T-helper 22 cell (primary cell): ENCODE measurements around the gene NUDT21.

Source experiments
- DNase-seq: peaks from one replicate; pipeline ENCODE4 v3.0.0-alpha.2; 2020; ENCODE audit warnings: low read depth

Gene NUDT21

GRCh38 chr16:56462064-56462796 is 11.1 kb upstream of the NUDT21 start:
- DNase-seq: no peak

GRCh38 chr16:56460101-56460500 is 9.0 kb upstream of the NUDT21 start:
- no peak for DNase-seq

- DNase-seq: no peak
Measured at GRCh38 chr16:56457927-56458470, 6.9 kb upstream of the NUDT21 start.

GRCh38 chr16:56451753-56452689 is 889 bp upstream of the NUDT21 start:
- no peak for DNase-seq

- DNase-seq: no peak
Measured at GRCh38 chr16:56450275-56450985, 702 bp downstream of the NUDT21 start.

GRCh38 chr16:56448005-56448404 is 3.1 kb downstream of the NUDT21 start:
- no peak for DNase-seq

GRCh38 chr16:56447286-56447685 is 3.8 kb downstream of the NUDT21 start:
- DNase-seq: no peak

GRCh38 chr16:56438038-56438437 is 13.1 kb downstream of the NUDT21 start:
- DNase-seq: no peak

GRCh38 chr16:56436258-56436657 is 14.9 kb downstream of the NUDT21 start:
- no peak for DNase-seq

GRCh38 chr16:56428091-56428490 is 23.0 kb downstream of the NUDT21 start:
- no peak for DNase-seq

- DNase-seq: no peak
Measured at GRCh38 chr16:56426585-56426984, 24.5 kb downstream of the NUDT21 start.

GRCh38 chr16:56425439-56425832 is 25.7 kb downstream of the NUDT21 start, which contains the start of gene AMFR:
Gene AMFR (minus strand): TSS chr16:56425545. CDS start chr16:56425327, 218 bp downstream.
- DNase-seq: peak; percentile 57

- DNase-seq: peak; percentile 27
Measured at GRCh38 chr16:56424791-56425438, 26.2 kb downstream of the NUDT21 start.

GRCh38 chr16:56424404-56424764 is 26.7 kb downstream of the NUDT21 start:
- no peak for DNase-seq

GRCh38 chr16:56423584-56424403 is 27.3 kb downstream of the NUDT21 start:
- DNase-seq: no peak

- no peak for DNase-seq
Measured at GRCh38 chr16:56422896-56423441, 28.2 kb downstream of the NUDT21 start.

GRCh38 chr16:56421976-56422669 is 29.0 kb downstream of the NUDT21 start:
- DNase-seq: no peak

GRCh38 chr16:56421313-56421712 is 29.8 kb downstream of the NUDT21 start:
- no peak for DNase-seq

GRCh38 chr16:56420613-56421012 is 30.5 kb downstream of the NUDT21 start:
- no peak for DNase-seq
